DMS 273 (cell line): ENCODE results near the gene SIGLEC1.

Source experiments
- DNase-seq: peaks from one replicate; lab custom pipeline; 2025; ENCODE audit not compliant: unreplicated experiment; lab: John Stamatoyannopoulos, UW

SIGLEC1 gene

GRCh38 chr20:3681352-3681930 lies 31.0 kb downstream of the SIGLEC1 start:
- no peak for DNase-seq

- DNase-seq = no peak
These were observed 31.6 kb downstream of the SIGLEC1 start for GRCh38 chr20:3680701-3681351.

- no peak for DNase-seq
These were observed 32.4 kb downstream of the SIGLEC1 start for GRCh38 chr20:3679749-3680700.

GRCh38 chr20:3678856-3679720 lies 33.3 kb downstream of the SIGLEC1 start:
- no peak for DNase-seq

GRCh38 chr20:3678198-3678597 lies 34.2 kb downstream of the SIGLEC1 start:
- no peak for DNase-seq

- DNase-seq = peak; percentile 25
These were observed 34.7 kb downstream of the SIGLEC1 start for GRCh38 chr20:3677733-3678132.

- DNase-seq = peak; percentile 40
These were observed 37.2 kb downstream of the SIGLEC1 start for GRCh38 chr20:3674995-3675900.

GRCh38 chr20:3674447-3674846 lies 38.0 kb downstream of the SIGLEC1 start:
- DNase-seq = no peak

GRCh38 chr20:3673221-3674070 lies 39.0 kb downstream of the SIGLEC1 start:
- DNase-seq = no peak

- peak; percentile 37 for DNase-seq
These were observed 39.7 kb downstream of the SIGLEC1 start for GRCh38 chr20:3672547-3673171.

GRCh38 chr20:3671986-3672546 lies 40.3 kb downstream of the SIGLEC1 start:
- no peak for DNase-seq

GRCh38 chr20:3670945-3671344 lies 41.5 kb downstream of the SIGLEC1 start:
- no peak for DNase-seq

GRCh38 chr20:3670511-3670910 lies 41.9 kb downstream of the SIGLEC1 start:
- peak; percentile 39 for DNase-seq

GRCh38 chr20:3669710-3670367 lies 42.6 kb downstream of the SIGLEC1 start:
- no peak for DNase-seq

GRCh38 chr20:3667434-3668037 lies 44.9 kb downstream of the SIGLEC1 start:
- DNase-seq = no peak

GRCh38 chr20:3663858-3664257 lies 48.5 kb downstream of the SIGLEC1 start:
- DNase-seq = no peak

GRCh38 chr20:3663031-3663701 lies 49.2 kb downstream of the SIGLEC1 start, which contains the start of gene GFRA4:
GFRA4 (minus strand) TSS chr20:3663399; CDS start chr20:3663399, 0 bp downstream.
- peak; percentile 23 for DNase-seq
